NCI-H2196 treated with DMSO at 0.1 percent for 48 hours (cell line): ENCODE measurements around the gene CRIM1.

Experiments used
- DNase-seq: peaks from one replicate; lab custom pipeline; 2025; ENCODE audit not compliant: unreplicated experiment; lab: John Stamatoyannopoulos, UW

CRIM1 gene

GRCh38 chr2:36452260-36452659, 96.7 kb downstream of the CRIM1 start:
- no peak for DNase-seq

GRCh38 chr2:36453652-36454051, 98.1 kb downstream of the CRIM1 start:
- no peak for DNase-seq

GRCh38 chr2:36455011-36455410, 99.4 kb downstream of the CRIM1 start:
- DNase-seq: no peak

GRCh38 chr2:36455788-36456187, 100.2 kb downstream of the CRIM1 start:
- no peak for DNase-seq

- DNase-seq: no peak
Observed at GRCh38 chr2:36456227-36457175, 100.9 kb downstream of the CRIM1 start.

GRCh38 chr2:36458106-36458505, 102.5 kb downstream of the CRIM1 start:
- no peak for DNase-seq

GRCh38 chr2:36459725-36460137, 104.2 kb downstream of the CRIM1 start:
- peak; percentile 15 for DNase-seq

- no peak for DNase-seq
Observed at GRCh38 chr2:36461039-36461681, 105.6 kb downstream of the CRIM1 start.

GRCh38 chr2:36462311-36462935, 106.8 kb downstream of the CRIM1 start:
- DNase-seq: no peak

- DNase-seq: no peak
Observed at GRCh38 chr2:36463365-36463764, 107.8 kb downstream of the CRIM1 start.

- no peak for DNase-seq
Observed at GRCh38 chr2:36464006-36464721, 108.6 kb downstream of the CRIM1 start.

GRCh38 chr2:36466135-36466534, 110.6 kb downstream of the CRIM1 start:
- no peak for DNase-seq

GRCh38 chr2:36468463-36469105, 113.0 kb downstream of the CRIM1 start:
- no peak for DNase-seq

- no peak for DNase-seq
Observed at GRCh38 chr2:36469106-36469477, 113.5 kb downstream of the CRIM1 start.

- no peak for DNase-seq
Observed at GRCh38 chr2:36469710-36470109, 114.1 kb downstream of the CRIM1 start.

GRCh38 chr2:36473230-36473629, 117.7 kb downstream of the CRIM1 start:
- DNase-seq: no peak

GRCh38 chr2:36476411-36476810, 120.8 kb downstream of the CRIM1 start:
- DNase-seq: no peak

GRCh38 chr2:36477315-36477714, 121.7 kb downstream of the CRIM1 start:
- DNase-seq: no peak

GRCh38 chr2:36477746-36478145, 122.2 kb downstream of the CRIM1 start:
- no peak for DNase-seq

GRCh38 chr2:36478332-36478738, 122.8 kb downstream of the CRIM1 start:
- no peak for DNase-seq

- no peak for DNase-seq
Observed at GRCh38 chr2:36478999-36479398, 123.4 kb downstream of the CRIM1 start.
